Epidermal melanocyte (primary cell): ENCODE data around the gene RSPO1.
A peak's percentile ranks its signal among the peaks of the same experiment; 100 is the strongest.
"Not testable (repeated sequence)": the region's sequence is repeated elsewhere in the genome, so short reads cannot be mapped to it uniquely, and the experiment has no call there.

ENCODE experiments used
- DNase-seq: peaks from one replicate; pipeline ENCODE4 v3.0.0; 2011; ENCODE audit warnings: low spot score; ENCODE audit not compliant: insufficient read length

The RSPO1 gene, protein sequence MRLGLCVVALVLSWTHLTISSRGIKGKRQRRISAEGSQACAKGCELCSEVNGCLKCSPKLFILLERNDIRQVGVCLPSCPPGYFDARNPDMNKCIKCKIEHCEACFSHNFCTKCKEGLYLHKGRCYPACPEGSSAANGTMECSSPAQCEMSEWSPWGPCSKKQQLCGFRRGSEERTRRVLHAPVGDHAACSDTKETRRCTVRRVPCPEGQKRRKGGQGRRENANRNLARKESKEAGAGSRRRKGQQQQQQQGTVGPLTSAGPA

DNA sequence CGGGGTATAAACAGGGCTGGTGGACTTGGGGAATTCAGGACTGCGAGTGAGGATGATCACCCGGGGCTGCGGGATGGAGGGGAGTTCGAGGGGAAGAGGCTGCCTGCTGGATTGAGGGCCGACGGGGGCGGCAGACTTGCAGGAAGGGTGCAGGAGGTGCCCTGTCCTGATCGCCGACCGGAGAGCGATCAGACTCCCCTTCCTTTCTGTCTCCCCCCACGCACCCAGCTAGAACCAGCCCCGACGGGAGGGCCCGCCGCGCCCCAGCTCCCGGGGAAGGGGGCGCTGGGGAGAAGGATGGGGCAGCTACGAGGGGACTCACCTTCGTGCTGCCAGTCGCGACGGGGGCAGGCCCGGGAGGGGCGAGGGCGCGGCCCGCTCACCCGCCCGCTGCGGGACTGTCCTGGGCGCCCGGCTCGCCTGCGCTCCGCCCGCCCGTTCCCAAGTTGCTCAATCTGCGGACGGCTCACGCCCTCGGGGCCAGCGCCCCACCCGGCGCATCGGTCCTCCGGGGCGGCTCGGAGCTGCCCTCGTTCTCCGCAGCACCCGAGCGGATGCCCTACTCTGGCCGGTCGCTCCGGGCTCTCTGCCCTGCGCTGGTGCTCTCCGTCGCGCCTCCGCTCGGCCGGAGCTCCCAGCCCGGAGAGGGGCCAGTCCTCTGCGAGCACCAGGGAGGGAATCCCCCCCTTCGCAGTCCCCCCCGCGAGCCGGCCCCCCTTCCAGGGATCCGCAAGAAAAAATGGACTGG lies at the start of gene RSPO1:
Gene RSPO1, minus strand, starts transcription at position 649 of the 748 bp plus-strand sequence. CDS start 5,231 bp downstream, outside the sequence.
- peak; percentile 60 for DNase-seq

DNA sequence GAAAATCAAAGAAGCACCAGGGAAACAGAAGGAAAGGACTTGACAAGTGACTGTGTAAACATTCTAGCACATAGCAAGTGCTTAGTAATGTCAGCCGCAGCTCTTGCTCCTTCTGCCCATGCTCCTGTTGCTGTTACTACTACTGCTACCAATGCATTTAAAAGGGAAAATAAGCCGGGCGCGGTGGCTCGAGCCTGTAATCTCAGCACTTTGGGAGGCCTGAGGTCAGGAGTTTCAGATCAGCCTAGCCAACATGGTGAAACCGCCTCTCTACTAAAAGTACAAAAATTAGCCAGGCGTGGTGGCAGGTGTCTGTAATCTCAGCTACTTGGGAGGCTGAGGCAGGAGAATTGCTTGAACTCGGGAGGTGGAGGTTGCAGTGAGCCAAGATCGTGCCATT lies 49.5 kb upstream of the RSPO1 start:
- DNase-seq: not testable (repeated sequence)

DNA sequence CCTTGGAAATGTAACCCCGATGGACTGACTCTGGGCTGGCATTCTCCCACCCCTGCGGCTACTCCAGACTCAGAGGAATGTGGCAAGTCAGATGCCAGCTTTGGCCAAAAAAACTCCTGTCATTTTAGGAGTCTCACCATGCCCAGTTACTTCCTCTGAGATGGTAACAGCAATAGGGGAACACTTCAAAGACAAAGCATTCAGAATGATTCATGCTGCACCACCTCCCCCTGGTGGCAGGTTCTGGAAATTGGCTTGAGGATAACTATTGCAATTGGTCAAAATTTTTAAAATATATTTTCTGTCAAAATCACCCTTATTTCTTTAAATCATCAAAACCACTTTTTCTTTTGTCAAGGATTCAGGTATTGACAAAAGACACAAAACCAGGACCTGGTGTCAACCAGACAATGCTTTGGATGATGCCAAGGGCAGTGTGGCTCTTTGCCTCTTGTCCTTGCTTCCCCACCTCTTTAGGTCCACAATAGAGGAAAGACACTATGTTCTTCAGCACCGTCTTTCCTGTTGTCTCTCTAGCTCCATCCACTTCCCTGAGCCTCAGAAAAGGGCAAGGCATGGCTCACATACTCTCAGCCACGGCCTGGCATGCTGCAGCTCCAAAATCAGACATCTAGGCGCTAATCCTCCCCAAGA lies 47.8 kb upstream of the RSPO1 start:
- DNase-seq: peak; percentile 70

DNA sequence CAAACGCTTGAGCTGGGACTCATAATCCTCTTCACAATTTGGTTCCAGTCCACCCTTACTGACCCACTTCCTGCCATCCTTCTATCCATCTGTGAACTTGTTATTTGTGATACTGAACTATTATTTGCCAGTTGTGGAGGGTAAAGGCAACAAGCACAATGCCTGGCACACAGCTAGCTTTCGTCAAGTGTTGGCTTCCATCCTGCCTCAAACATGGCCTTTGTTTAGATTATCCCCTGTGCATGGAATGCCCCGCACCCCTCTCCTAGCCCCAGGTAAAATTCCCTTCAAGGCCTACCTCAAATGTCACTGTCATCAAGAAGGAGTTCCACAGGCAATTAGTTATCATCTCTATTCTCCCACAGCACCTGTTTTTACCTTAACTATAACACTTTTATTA lies 46.2 kb upstream of the RSPO1 start:
- DNase-seq: no peak

DNA sequence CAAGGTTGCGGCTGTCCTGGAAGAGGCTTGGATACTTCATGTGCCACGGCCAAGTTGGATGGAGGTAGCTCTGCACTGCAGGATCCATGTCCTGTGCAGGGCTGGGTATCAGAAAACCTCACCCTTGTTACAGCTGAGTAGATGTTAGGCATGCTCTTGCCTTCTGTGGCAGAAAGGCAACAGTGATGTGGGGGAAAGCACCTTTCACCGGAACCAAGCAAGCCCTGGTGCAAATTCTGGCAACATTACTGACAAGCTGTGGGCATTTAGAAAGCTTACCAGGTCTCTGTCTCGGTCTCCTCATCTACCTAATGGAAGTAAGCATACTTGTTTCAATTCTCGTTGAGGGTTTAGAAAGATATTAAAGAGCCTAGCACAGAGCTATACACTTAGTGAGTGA lies 43.1 kb upstream of the RSPO1 start:
- DNase-seq: no peak

DNA sequence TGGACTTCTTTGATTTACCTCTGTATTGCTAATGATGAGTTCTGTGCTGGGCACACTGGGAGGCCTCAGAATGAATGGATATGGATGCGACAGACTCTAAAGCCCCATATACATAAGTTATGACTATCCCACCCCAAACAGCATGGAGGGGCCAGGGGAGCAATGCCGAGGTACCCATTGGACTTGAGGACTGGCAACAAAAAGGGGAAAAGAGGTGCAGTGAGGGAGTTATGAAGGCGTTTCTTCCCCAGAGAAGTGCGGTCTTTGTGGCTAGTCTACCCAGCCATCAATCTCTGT lies 42.4 kb upstream of the RSPO1 start:
- no peak for DNase-seq

DNA sequence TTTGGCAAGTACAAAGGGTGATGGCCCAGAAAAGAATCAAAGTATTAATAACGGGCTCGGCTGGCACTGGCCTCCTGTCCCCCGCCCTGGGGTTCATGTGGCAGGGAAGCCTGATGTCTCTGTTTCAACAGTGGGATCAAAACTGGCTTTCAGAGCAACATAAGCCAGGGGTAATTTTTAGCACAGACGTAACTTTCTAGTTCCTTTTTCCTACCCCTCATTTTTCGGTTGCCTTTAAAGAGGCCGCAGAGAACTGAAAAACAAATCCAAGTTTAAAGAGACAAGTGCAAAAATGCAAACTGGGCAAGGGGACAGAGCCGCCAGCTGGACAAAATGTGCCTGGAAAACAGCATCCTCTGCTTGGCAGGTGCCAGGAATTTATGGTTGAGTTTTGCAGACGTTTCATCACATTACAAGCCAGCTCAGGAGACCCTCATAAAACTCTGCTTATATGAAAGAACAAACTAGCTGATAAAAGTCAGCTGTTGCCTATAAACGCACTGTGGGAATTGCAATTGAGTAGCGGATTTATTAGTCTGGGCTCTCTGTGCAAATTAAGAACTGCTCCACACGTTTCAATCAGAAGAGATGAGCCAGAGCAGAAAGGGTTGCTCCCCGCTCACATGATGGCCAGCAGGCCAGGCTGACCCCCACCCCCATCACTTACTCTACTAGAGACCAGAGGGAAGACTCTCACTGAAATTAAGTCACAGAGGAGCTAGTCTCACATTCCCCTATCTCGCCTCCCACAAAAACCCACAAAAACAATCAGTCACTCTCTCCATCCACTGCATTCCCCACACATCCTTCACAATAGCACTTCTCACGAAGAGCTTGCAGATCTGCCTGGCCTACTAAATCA lies 41.8 kb upstream of the RSPO1 start:
- no peak for DNase-seq

DNA sequence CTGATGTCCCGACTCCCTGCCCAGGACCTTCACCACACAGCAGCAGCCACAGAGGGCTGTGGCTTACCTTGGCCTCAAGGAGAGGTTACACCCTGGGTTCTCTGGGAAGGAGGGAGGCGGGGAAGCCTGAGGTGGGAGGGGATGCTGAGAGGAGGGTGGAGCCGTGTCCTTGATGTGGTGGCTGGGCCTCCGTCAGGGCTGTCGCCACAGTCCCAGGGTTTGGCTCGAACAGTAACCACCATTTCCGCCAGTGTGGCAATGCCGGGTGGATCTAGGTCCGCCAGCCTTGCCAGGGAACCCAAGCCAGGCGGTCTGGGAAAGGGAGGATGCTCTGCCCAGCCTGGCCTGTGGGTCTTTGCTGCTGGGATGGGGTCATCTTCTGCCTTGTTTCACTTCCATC lies 39.2 kb upstream of the RSPO1 start:
- no peak for DNase-seq

DNA sequence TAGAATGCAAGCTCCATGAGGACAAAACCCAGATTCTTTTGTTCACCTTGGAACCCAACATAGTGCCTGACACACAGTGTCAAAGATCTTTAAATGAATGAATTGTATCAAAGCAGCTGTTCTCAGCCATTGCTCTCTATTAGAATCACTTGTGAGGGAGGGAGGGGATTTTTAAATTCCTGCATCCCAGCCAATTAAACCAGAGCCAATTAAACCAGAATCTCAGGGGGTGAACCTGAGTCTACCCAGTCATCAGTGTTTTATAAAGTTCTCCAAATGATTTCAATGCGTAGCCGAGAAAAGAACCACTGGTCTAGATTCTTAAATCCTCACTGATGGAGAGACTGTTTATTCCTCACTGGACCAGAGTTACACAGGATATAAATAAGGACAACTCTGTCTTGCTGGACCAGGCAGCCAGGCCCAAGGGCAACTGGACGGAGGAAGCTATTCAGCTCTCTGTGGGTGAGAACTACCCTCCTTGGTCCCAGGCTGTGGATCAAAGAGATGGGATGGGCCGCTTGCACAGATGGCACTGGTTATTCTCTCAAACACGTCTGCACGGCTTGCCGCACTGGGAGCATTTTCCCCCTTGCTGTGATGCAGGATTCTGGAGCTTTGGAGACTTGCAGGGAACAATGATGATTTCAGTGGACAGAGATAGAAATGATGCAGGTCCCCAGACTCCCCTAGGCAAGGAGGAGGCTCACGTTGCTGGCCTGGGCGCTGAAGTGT lies 37.6 kb upstream of the RSPO1 start:
- DNase-seq: no peak

DNA sequence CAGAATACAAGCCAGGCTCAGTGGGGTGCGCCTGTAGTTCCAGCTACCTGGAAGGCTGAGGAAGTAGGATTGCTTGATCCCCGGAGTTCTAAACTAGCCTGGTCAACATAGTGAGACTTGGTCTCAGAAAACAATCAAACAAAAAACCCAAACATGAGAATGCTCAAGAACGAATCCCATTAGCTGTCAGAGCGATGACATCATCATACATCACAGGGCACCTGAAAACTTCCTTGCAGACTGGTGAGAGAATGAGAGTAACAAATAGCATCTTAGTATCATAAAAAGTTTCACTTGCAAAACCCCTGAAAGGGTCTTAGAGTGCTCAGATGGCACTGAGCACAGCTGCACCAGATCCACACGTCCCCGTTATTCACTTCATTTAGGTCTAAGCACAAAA lies 36.6 kb upstream of the RSPO1 start:
- no peak for DNase-seq

DNA sequence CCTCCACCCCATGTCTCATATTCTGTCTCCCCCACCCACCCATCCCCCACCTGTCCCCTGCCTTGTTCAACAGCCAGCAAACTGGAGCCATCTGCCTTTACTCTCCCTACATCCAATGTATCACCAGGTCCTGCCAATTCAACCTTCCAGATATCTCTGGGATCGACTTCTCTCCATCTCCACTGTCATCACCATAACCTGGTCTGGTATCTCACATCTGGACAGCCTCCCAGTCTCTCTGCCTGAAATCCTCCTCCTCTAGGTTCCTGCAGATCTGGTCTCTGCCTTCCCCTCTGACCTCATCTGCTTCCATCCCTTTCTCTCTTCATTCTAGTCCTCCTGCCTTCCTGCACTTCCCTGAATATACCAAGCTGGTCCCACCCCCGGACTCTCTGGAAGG lies 35.4 kb upstream of the RSPO1 start:
- DNase-seq: no peak

DNA sequence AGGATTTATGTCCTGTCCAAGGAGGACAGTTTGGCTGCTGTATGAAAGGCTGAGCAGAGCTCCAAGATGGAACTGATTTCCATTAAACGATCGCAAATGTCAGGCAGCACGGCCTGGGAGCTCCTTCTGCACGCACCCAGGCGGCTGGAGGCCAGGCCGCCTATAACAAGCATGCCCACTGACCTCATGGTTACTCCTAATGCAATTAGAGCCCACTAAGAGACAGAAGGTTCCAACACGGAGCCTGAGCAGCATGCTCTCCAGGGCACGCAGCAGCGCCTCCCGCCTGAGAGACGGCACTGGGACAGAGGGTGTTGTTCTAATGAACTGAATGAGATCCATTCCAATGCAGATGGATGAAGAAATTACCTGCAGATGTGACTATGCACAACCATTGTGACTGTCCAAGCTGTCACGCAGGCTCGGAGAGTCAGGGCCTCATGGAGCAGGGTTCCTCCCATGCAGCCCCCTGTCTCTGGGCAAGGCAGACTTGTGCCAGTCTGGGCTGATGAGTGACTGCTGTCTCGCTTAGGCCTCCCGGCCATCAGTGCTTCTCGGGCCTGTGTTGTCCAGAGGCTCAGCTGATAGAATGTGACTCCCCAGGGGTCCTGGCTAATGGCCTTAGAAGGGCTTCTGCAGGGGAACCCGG lies 32.5 kb upstream of the RSPO1 start:
- peak; percentile 49 for DNase-seq

DNA sequence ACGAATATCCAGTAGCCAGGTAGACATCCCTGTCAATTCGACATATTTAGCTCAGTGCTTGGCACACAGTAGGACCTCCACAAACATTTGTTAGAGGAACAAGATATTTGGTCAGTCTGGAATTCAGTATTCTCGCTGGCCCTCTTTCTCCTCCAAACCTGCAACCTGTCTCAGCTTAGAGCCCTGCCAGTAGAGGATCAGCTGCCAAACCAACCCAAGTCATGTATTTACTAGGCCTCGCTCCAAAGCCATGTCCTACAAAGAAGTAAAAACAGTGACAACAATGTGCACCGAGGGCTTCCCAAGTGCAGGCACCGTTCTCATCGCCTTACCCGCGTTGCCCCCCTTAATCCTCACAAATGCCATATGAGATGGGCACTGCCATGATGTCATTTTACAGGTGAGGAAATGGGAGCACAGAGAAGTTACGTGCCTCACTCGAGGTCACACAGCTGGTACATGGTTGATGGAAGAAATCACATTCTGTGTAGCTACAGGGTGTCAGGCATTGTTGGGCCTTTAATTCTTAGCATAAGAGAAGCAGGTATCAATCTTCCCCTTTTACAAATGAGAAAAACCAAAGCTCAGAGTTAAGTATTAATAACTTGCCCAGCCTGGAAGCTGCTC lies 31.7 kb upstream of the RSPO1 start:
- DNase-seq: no peak

DNA sequence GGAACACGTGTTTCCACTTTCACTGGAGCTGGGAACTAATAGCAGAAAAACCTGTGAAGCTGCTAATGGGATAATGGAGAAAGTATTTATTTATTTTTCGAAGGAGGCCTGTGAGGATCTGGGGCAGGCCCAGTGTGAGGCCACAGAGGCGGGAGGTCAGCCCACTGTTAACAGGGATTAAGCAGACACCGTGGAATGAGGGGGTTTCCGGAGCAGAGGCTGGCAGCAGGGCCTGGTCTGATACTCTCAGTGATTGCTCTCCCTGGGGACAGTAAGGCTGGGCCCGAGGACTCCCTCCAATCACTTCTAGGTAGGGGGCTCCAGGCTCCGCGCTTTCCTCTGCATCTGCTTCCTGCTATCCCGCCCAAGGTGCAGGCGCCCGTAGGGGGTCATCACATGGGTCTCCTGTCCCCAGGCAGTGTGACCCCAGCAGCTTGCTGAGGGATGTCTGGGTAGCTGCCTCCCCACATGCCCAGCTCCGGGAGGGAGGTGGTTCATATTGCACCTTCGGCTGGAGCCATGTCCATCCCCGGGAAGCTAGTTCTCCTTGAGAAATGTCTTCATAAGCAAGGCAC lies 28.8 kb upstream of the RSPO1 start:
- DNase-seq: no peak

DNA sequence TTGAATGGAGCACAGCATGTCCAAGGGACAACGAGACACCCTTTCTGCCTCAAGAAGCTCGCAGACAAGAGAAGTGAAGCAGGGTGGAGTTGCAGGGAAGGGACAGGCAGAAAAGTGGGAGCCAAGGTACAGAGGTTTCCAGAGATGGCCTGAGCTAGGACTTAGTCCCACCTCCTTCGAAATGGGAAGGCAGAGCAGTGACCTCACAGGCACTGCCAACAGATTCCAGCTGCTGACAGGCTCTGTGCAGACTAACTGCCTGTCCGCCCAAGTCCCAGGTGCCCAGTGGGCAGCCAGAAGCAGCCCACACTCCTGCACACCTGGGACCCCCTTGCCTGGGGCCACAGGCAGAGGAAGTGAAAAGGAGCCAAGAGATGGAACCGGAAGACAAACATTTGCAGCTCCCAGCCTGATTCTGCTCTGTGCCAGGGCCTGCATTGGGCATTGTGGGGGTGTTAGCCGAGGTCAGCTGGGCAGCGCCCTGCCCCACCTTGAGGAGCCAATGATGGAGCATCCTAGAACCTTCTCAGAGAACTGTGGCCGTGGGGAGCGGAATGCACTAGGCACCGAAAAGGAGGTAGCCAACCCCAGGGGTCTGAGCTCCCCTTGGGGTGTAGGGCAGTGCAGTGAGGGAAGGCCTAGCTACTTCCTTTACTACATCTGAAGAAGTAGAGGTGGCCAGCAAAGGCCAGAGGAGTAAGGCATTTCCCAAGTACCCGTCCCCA lies 27.5 kb upstream of the RSPO1 start:
- no peak for DNase-seq

DNA sequence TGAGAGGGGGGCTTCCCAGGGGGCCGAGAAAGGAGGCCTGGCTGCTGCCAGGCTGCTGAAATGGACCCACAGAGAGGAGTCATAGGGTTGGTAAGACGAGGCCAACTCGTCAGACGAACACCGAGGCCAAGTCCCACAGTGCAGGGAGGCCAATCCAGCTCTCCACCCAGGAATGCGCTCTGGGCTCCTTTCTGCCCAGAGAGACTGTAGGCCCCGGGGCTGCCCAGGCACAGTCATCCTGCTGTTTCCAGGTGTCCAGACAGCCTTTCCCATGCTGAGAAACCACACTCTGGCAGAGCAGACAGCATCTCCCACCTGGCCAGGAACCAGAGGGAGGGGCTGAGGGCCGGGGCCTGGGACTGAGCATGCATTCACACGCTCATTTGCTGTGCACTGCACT lies 26.7 kb upstream of the RSPO1 start:
- DNase-seq: no peak

DNA sequence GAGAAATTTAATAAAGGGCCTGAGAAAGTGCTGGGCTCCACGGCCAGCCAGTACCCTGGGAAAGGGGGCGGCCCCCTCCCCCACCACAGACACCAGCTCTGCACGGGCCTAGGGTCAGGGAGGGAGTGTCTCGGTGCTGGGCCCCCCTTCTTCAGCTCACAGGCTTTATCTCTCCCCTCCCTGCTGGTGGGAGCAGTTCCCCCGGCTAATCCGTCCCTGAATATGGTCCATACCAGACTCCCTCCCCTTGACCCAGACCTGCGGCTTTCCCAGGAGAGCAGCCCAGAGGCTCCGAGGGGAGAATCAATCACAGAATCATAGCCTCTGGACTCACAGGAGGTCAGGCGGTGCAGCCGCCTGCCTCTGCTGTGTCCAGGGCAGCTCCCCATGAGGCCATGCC lies 26.0 kb upstream of the RSPO1 start:
- DNase-seq: no peak

DNA sequence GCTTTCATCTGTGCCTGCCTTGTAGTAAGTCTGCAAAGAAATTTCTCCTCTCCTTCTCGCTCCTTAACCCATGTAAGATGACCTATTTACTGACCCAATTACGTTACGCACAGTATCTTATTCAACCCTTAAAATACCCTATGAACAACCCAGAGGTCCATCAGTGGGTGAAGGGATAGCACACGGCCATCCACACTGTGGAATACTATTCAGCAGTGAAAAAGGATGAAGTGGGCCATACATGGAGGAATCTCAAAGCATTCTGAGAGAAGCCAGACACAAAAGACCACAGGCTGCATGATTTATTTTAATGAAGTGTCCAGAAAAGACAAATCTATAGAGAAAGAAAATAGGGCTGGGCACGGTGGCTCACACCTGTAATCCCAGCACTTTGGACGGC lies 23.8 kb upstream of the RSPO1 start:
- DNase-seq: no peak
